Dedifferentiated amniotic fluid mesenchymal stem cell (primary cell): ENCODE data around the gene PELI1.
"Not testable (repeated sequence)": the region's sequence is repeated elsewhere in the genome, so short reads cannot be mapped to it uniquely, and the experiment has no call there.

ENCODE experiments used
- DNase-seq: peaks from one replicate; pipeline ENCODE4 v3.0.0-alpha.2; 2016; ENCODE audit errors: extremely low spot score

PELI1 gene

GRCh38 chr2:64122358-64122757 lies 21.9 kb downstream of the PELI1 start:
- no peak for DNase-seq

DNA sequence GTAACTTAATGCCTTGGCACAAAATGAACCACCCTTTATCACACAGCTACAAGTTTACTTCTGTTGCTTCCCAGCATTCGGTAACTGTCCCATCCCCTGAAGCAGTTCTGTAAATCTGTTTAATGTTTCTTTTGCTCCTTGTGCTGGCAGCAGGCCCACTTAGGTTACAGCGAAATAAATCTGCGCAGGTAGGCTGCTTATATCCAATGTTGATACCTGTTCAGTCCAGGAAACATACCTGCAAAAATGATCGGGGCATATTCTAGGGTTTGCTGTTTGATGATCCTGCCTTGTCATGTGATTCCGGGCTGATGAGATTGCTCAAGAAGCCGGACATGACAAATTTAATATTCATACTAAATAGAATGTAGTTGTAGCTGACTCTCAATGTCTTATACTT lies 23.3 kb downstream of the PELI1 start:
- DNase-seq, result no peak

DNA sequence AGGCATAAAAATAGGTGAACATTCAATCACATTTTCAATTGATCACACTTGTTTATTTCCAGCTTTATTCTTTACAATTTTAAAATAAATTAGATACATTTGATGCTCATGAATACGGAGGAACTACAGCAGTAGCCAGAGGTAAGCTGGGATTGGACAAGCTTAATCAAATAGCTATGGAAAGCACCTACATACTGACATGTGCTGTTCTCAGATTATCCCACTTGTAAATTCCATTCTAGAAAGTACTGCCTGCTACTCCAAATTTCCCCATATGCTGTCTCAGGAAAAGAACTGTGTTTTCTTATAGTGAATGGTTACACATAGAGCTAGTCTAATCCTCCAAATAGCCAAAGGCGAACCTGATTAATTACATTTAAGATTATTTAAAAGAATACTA lies 24.2 kb downstream of the PELI1 start:
- no peak for DNase-seq

- DNase-seq, result no peak
Observed at GRCh38 chr2:64119369-64119768, 24.9 kb downstream of the PELI1 start.

- no peak for DNase-seq
Observed at GRCh38 chr2:64115808-64116598, 28.2 kb downstream of the PELI1 start.

DNA sequence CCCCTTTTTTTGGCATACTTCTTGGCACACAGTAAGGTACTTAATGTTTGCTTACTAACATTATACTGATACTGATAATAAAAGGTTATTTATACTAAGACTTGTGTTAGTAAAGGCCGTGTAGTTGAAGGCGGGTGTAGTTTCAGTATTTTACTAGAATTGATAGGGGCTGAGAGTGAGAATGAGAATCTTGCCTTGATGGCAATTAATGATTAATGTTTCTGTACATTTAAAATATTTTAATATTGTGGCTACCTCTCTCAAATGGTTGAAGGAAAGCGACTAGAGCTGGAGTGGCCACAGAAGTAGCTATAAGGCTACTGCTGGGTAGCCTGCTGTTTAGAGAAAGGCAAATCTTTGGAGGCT lies 29.3 kb downstream of the PELI1 start:
- DNase-seq, result no peak

- peak; percentile 69 for DNase-seq
Observed at GRCh38 chr2:64114063-64114911, 29.9 kb downstream of the PELI1 start.

GRCh38 chr2:64112016-64112415 lies 32.2 kb downstream of the PELI1 start:
- DNase-seq, result no peak

DNA sequence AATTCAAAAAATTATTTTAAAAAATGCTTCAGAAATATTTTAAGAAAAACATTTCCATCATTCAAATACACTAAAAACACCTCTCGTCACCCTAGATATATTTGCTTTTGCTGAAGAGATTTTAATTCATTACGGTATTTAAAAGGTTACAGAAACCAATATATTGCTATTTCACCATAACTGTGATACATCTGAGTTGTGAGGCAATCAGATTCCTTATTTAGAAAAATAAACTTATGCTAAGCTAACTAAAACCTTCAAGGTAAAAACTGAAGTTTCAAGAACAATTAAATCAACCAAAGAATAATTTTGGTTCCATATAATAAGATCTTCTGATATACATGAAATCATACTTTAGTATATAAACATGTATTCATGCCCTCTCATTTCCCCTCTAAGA lies 32.8 kb downstream of the PELI1 start:
- DNase-seq, result no peak

GRCh38 chr2:64108666-64109241 lies 35.5 kb downstream of the PELI1 start:
- DNase-seq, result no peak

- DNase-seq, result no peak
Observed at GRCh38 chr2:64106481-64106880, 37.7 kb downstream of the PELI1 start.

DNA sequence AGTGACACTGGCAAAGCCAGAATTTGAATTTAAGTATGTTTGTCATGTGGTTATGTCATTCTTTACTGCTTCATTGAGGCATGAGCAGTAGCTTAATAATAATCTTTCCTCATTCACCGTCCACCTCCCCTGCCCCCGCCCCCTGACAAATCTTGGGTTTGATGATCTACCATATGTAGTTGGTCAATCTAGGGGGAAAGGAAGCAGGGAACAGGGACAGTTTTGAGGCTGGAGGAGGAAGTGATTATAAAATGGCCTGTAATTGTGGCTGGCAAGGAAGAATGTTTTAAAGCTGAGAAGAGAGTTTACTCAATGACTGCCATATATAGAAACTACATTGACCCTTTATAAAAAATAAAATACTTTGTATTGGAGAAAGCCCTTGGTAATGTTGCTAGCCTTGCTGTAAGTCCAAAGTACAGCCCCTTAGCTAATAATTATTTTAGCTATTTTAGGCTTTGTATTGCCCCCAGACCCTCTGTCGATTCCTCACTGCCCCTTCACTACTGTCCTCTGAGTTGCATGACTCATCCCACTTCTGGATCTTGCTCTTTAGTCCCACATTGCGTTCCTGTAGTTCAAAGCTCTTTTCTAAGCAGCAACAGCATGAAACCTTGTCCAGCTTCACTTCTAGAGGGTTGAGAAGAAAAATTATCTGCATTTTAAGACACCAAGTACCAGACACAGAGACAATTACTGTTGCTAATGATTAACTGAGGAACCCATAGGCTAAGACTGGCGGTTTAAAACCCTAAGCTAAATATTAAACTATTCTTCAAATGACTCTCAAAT lies 38.4 kb downstream of the PELI1 start:
- no peak for DNase-seq

DNA sequence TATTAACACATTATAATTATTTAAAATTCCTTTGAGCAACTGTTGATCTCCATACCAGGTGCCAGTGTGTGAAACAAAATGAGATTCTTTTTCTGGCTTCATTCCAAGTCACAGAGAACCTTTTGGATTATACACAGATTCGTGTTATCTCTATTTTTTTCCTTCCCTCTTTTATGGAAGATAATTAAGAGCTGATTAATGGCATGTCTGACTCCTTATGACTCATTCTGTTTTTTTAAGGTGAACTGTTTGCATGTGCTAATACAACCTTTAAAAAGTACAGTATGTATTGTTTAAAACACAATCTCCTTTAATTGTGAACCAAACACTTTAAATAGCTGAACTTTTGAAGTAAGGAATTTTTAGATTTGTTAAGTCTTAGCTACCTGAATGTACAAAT lies 39.3 kb downstream of the PELI1 start:
- DNase-seq, result no peak

GRCh38 chr2:64102736-64103135 lies 41.5 kb downstream of the PELI1 start:
- not testable (repeated sequence) for DNase-seq

DNA sequence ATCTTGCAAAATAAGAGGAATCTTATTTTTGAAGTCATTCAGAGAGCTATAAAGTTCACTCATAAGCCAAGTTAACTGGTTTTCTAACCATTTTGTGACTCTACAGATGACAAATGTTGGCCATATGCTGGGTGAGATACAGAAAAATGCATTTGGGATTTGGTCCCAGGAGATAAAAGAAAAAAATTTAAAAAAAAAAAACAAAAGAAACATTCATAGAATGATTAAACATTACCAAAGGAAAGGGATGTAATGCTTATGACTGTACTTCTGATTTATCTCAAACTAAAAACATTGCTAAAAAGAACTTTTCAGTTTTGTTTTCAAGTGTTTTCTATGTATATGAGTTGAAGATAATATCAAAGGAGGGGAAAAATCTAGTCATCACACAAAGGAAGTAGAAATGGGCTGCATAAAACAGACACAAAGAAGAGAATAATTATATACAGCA lies 43.1 kb downstream of the PELI1 start:
- no peak for DNase-seq

DNA sequence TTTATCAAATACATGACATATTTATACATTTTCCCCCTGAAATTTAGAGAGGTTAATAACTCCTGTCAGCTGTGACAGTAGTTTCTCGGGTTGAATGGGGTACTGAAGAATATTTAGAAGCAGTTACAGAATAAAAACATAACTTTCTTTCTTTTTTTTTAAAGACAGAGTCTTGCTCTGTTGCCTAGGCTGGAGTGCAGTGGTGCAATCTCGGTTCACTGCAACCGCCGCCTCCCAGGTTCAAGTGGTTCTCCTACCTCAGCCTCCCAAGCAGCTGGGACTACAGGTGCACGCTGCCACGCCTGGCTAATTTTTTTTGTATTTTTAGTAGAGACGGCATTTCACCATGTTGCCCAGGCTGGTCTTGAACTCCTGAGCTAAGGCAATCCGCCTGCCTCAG lies 43.6 kb downstream of the PELI1 start:
- not testable (repeated sequence) for DNase-seq

GRCh38 chr2:64094663-64095382 lies 49.4 kb downstream of the PELI1 start:
- DNase-seq, result no peak

DNA sequence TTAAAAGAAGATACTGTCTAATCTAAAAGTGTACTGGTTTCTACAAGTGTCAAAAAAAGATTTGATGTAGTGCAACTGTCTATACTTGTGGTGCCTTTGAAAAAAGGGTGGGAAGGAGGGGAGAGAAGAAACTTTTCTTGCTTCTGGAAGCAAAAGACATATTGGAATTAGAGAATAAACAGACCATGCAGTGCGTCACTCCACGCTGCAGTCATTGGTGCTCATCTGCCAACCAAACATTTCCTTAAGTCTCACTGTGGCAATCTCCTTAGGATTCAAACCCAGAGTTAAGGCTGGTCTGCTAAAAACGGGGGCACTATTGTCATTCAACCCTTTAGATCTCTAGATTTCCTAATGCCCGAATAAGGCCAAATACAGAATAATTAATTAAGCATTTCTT lies 50.9 kb downstream of the PELI1 start:
- no peak for DNase-seq

DNA sequence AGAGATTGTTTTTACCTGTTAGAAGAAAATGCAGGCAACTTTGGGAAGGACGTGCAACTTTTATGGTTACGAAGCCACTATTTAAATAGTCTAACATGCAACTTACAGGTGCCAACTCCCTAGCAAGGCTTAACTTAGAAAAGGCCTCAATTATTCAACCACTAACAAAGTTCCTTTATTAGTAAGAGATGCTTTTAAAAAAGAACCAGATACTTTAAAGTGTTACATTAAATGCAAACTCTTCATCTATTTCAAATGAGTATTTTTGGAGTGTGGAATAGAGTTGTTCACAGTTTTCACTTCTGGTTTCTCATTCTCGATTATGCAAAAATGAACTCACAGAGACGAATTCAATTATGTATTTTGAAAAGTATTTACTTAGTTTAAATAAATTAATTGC lies 51.7 kb downstream of the PELI1 start:
- DNase-seq, result no peak

DNA sequence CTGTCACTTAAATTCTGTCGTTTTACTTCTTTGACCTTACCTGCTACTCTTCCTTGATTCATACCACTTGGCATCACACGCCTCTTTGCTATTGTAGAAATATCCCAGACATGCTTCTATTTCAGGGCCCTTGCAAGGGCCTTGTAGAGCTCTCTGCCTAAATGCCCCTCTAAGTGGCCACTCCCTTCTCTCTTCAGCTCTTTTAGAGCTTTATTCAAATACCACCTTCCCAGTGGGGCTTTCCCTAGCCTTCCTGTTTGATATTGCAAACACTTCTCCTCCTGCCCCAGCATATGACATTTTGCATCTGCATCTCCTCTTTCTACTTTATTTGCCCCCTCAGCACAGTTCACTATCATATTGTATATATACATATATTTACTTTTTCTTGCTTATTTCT lies 54.0 kb downstream of the PELI1 start:
- DNase-seq, result no peak

- no peak for DNase-seq
Observed at GRCh38 chr2:64086347-64087082, 57.7 kb downstream of the PELI1 start.
